Measurements from ENCODE around the gene CGB2. TPM values are rescaled to one million over a fixed set of nuclear protein-coding genes. Genes with fewer than 3 reads are reported as not detected.

The CGB2 gene
- total RNA-seq, 1 experiment from 2014 or later: 0.77 TPM

DNA sequence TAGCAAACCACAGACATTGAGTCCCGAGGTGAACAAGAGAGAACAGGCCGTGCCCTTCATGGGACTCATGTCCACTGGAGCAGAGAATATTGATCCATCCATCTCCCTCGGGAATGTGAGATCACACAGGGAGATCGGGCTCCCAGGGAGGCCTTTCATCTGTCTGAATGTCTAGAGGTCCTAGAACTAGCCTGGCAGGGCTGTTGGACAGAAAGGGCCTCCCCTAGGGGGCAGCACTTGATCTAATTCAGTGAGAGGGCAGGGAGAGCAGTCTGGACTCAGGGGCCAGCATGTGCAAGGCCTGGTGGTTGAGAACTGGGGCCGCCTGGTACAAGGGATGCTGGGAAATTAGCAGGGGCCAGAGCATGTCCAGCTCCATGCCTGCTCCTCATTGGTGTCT, 33.7 kb upstream of the CGB2 start:
- Histone ChIP-seq H2AK5ac (ENCODE audit: insufficient read length, low read length) (no peak overlapping the region), H3K9me3 (ENCODE audit: control insufficient read depth, low read depth, low read length) (no peaks in the 10 kb centered on the region), H3K4ac (ENCODE audit: low read depth, low read length) (no peak overlapping the region), H2BK12ac (ENCODE audit: insufficient read length, low read depth, low read length) (no peak overlapping the region), H4K5ac (ENCODE audit: insufficient read length, low read depth, low read length) (no peak overlapping the region), H2BK15ac (ENCODE audit: low read depth, low read length) (no peak overlapping the region), H3K18ac (ENCODE audit: insufficient read length, low read depth, low read length) (no peak overlapping the region), H3K4me2 (ENCODE audit: insufficient read depth, insufficient read length, low read length) (no peak overlapping the region), H3K56ac (ENCODE audit: insufficient read length, low read depth, low read length) (no peak overlapping the region), H2BK5ac (ENCODE audit: insufficient read length, low read length) (no peak overlapping the region), H2AFZ (ENCODE audit: low read length) (no peak overlapping the region), H3K23ac (ENCODE audit: insufficient read length, low read depth, low read length) (no peak overlapping the region), H3K27me3 (ENCODE audit: insufficient read depth, low read length) (no peaks in the 10 kb centered on the region), H3K14ac (ENCODE audit: insufficient read depth, low read length) (no peak overlapping the region), H4K20me1 (ENCODE audit: control insufficient read depth, insufficient read depth, insufficient read length) (no peaks in the 10 kb centered on the region), H3T11ph (ENCODE audit: low read length) (no peak overlapping the region), H3K79me1 (ENCODE audit: insufficient read depth, low read depth, low read length, poor library complexity, severe bottlenecking) (no peaks in the 10 kb centered on the region), H3K23me2 (ENCODE audit: insufficient read length, low read depth, low read length, poor library complexity, severe bottlenecking) (no peaks in the 10 kb centered on the region), H2BK20ac (ENCODE audit: low read depth, low read length, poor library complexity, severe bottlenecking) (no peak overlapping the region), H3K9ac (ENCODE audit: extremely low read depth, insufficient read length, low read length) (no peak overlapping the region), H3K4me1 (ENCODE audit: insufficient read depth, low read length) (no peaks in the 10 kb centered on the region), H2BK120ac (ENCODE audit: low read depth, low read length, poor library complexity, severe bottlenecking) (no peak overlapping the region), H4K8ac (replicated peaks; ENCODE audit: insufficient read length, low read depth, low read length) (no peak overlapping the region), H3K79me2 (ENCODE audit: insufficient read depth, low read length) (peaks cover 9% of the 10 kb centered on the region; the same call in 1 of the 2 replicates), H3K27ac (ENCODE audit: insufficient read length, low read depth, low read length) (no peak overlapping the region), H4K91ac (ENCODE audit: insufficient read length, low read depth, low read length) (no peak overlapping the region)
- no peak overlapping the region for H3K4me3 Mint-ChIP-seq
- peak; percentile 81 for TF ChIP-seq CTCF (conservative IDR thresholded peaks at IDR 0.05)
- DNase-seq: peak; percentile 86
- WGBS (ENCODE audit: extremely low coverage, insufficient read length, low lambda C conversion rate): no CpG with 5 or more reads among the region's 5 CpGs
- peaks cover 24% of the 10 kb centered on the region in 2 experiments for H3K4me1 Mint-ChIP-seq
- H3K27me3 Mint-ChIP-seq (ENCODE audit: low read depth): no peaks in the 10 kb centered on the region
- H3K36me3 Mint-ChIP-seq (ENCODE audit: insufficient read depth in 1 of 3, low read depth in 3 of 3): peaks cover 5 to 16% (median 7%) of the 10 kb centered on the region in 3 experiments; a peak in 6 of 7 replicates
- peak overlapping the region in 1 of 3 experiments; percentile 68; a peak in 1 of 7 replicates for H3K27ac Mint-ChIP-seq
- H3K9me3 Mint-ChIP-seq: no peaks in the 10 kb centered on the region

All from H9 (cell line).